H1 (cell line): Measurements from ENCODE around the gene DMAC2L. TPM values are rescaled to one million over a fixed set of nuclear protein-coding genes. Genes with fewer than 3 reads are reported as not detected.

Experiments used
- microRNA-seq, 2 experiments: library from miRNA; unstranded; fragments of <30 nt; microRNA quantifications; one replicate each; pipeline versions ENCODE4 to v1.2.0, GENCODE V29; 2016 to 2020; ENCODE audit warnings: borderline microRNAs expressed in 2 of 2, borderline number of aligned reads in 2 of 2, borderline replicate concordance in 1 of 2
- polyA plus RNA-seq, 7 experiments: library from polyadenylated mRNA; depleted of rRNA in 3 of 7; stranded (reverse) in 5 of 7; unstranded in 2 of 7; fragments of >200 nt in 5 of 7; fragments of 200-250 nt in 2 of 7; gene quantifications; 1 replicate in 5 of 7; 2 replicates in 1 of 7; 4 replicates in 1 of 7; pipeline versions ENCODE4 v1.2.1 to v1.2.3, GENCODE V29; 2011 to 2013; ENCODE audit warnings: missing spikeins in 2 of 7, mixed read lengths in 2 of 7
- small RNA-seq: library from polyadenylated mRNA; stranded (forward); fragments of <200 nt; extraction: miRNeasy Mini kit (QIAGEN cat#:217004); gene quantifications from one replicate; pipeline ENCODE3, GENCODE V24; 2013; ENCODE audit not compliant: insufficient read depth
- total RNA-seq: library from RNA; stranded (reverse); fragmentation: NEBNext Ultra II Directional; extraction: Animal tissue kit (Norgen Biotek cat#: 25700); gene quantifications from 2 replicates; pipeline ENCODE4 v1.2.1, GENCODE V29; 2021

Gene DMAC2L
- total and polyA plus RNA-seq, 2 of the 8 experiments (the other 6 are each of a cell fraction or from before 2014, with no cell fraction given): 20.3 to 28.9 TPM

Small RNAs within 50 kb of the gene (microRNA-seq; reads per million reads assigned to microRNA genes)
- gene MIR4504: 0.20 to 0.23 reads per million in 2 experiments

Small RNAs within 50 kb of the gene (small RNA-seq; reads per million reads assigned to genes)
- 0.69 reads per million for gene MIR4504

Other genes with a start within 250 kb of the DMAC2L start
- 7.1 and 8.9 TPM in 2 replicates for gene VCPKMT, start 195.8 kb upstream of the DMAC2L start, total RNA-seq
- gene VCPKMT, start 195.8 kb upstream of the DMAC2L start, polyA plus RNA-seq (2011; rRNA removed): 3.8 and 4.8 TPM in 2 replicates
- 10.3 and 12.7 TPM in 2 replicates for gene SOS2, start 80.7 kb upstream of the DMAC2L start, total RNA-seq
- gene SOS2, start 80.7 kb upstream of the DMAC2L start, polyA plus RNA-seq (2011; rRNA removed): 1.6 and 2.8 TPM in 2 replicates
- gene L2HGDH, start 95 bp upstream of the DMAC2L start, total RNA-seq: 28.6 and 29.7 TPM in 2 replicates
- 12.2 and 12.9 TPM in 2 replicates for gene L2HGDH, start 95 bp upstream of the DMAC2L start, polyA plus RNA-seq (2011; rRNA removed)
- gene CDKL1, start 84.6 kb downstream of the DMAC2L start, total RNA-seq: 1.6 and 2.2 TPM in 2 replicates
- 0.50 and 1.2 TPM in 2 replicates for gene CDKL1, start 84.6 kb downstream of the DMAC2L start, polyA plus RNA-seq (2011; rRNA removed)
- 34.5 and 35.3 TPM in 2 replicates for gene MAP4K5, start 220.2 kb downstream of the DMAC2L start, total RNA-seq
- 7.6 and 9.2 TPM in 2 replicates for gene MAP4K5, start 220.2 kb downstream of the DMAC2L start, polyA plus RNA-seq (2011; rRNA removed)
- gene ATL1, start 247.8 kb downstream of the DMAC2L start, total RNA-seq: 4.2 and 5.9 TPM in 2 replicates
- gene ATL1, start 247.8 kb downstream of the DMAC2L start, polyA plus RNA-seq (2011; rRNA removed): 2.1 and 4.0 TPM in 2 replicates